DOHH2 (cell line): ENCODE measurements around the gene TRMT1.

Experiments
- CTCF ChIP-seq: fragments of 200-600 bp; sonication (generic); IDR thresholded peaks from one replicate; pipeline ENCODE4 v1.5.1; 2014; ENCODE audit warnings: antibody characterized with exemption, mild to moderate bottlenecking, low read depth, low read length; ENCODE audit not compliant: poor library complexity, severe bottlenecking
- EZH2phosphoT487 ChIP-seq: fragments of 200-600 bp; sonication (generic); IDR thresholded peaks from 2 replicates; pipeline ENCODE4 v1.6.1; 2017; ENCODE audit warnings: borderline replicate concordance, mild to moderate bottlenecking, antibody characterized with exemption, low read length, moderate library complexity, mixed read lengths

DNA sequence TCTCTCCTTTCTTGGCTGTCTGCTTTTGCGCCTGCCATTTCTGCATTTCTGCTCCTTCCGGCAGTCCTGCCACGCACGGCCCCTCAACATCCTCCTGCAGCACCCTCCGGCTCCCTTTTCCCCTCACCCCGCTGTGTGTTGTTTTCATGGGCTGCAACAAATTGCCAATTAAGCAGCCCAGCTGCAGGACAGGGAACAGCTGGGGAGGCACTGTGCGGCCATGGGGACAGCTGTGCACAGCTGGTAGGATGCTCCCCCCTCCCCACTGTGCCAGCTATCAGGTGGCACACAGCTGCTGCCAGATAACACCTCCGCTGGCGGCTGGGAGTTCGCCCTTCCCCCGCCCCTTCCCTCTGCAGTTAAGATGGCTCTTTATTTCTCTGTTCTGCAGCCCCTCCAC, 39.3 kb downstream of the TRMT1 start:
- TF ChIP-seq CTCF, result no peak
- no peak for TF ChIP-seq EZH2phosphoT487
